Fibroblast of lung (primary cell): ENCODE results near the gene CRIP1. TPM values are rescaled to one million over a fixed set of nuclear protein-coding genes. Genes with fewer than 3 reads are reported as not detected.

Experiments
- DNase-seq, 2 donors: peaks; one replicate each; pipeline versions ENCODE4 v3.0.0 to v3.0.0-alpha.2; 2010; ENCODE audit warnings: low read depth in 2 of 2
- H2AFZ ChIP-seq: 2 replicates; pipeline ENCODE4 v1.5.1; 2012; ENCODE audit warnings: low read length, control low read depth, inconsistent platforms
- H3K27ac ChIP-seq: 2 replicates; pipeline ENCODE4 v1.5.1; 2011; ENCODE audit warnings: low read length, control low read depth; ENCODE audit not compliant: insufficient read depth
- H3K27me3 ChIP-seq: 2 replicates; pipeline ENCODE4 v1.5.1; 2011; ENCODE audit warnings: mild to moderate bottlenecking, low read length; ENCODE audit not compliant: control insufficient read depth, insufficient read depth
- H3K36me3 ChIP-seq: 2 replicates; pipeline ENCODE4 v1.5.1; 2011; ENCODE audit warnings: low read length; ENCODE audit not compliant: control insufficient read depth, insufficient read depth
- H3K4me1 ChIP-seq: 2 replicates; pipeline ENCODE4 v1.5.1; 2011; ENCODE audit warnings: low read length; ENCODE audit not compliant: control insufficient read depth, insufficient read depth; ENCODE audit errors: extremely low read depth
- H3K4me2 ChIP-seq: 2 replicates; pipeline ENCODE4 v1.5.1; 2011; ENCODE audit warnings: low read length, control low read depth; ENCODE audit not compliant: insufficient read depth; ENCODE audit errors: extremely low read depth
- H3K4me3 ChIP-seq, 4 experiments: fragments of 200-600 bp in 1 of 4; sonication (generic) in 1 of 4; replicated peaks in 1 of 4; 2 replicates each; pipeline ENCODE4 v1.5.1; 2011 to 2016; ENCODE audit warnings: low read length in 4 of 4, low read depth in 3 of 4, mild to moderate bottlenecking in 3 of 4, control low read depth in 2 of 4, inconsistent platforms in 1 of 4, mixed read lengths in 1 of 4; ENCODE audit not compliant: insufficient read depth in 1 of 4; ENCODE audit errors: control extremely low read depth in 1 of 4
- H3K79me2 ChIP-seq: 2 replicates; pipeline ENCODE4 v1.5.1; 2012; ENCODE audit warnings: mild to moderate bottlenecking, low read length, inconsistent platforms; ENCODE audit not compliant: control insufficient read depth, insufficient read depth
- H3K9ac ChIP-seq: 2 replicates; pipeline ENCODE4 v1.5.1; 2011; ENCODE audit warnings: mild to moderate bottlenecking, low read length, control low read depth; ENCODE audit not compliant: insufficient read depth
- H3K9me3 ChIP-seq: 2 replicates; pipeline ENCODE4 v1.5.1; 2012; ENCODE audit warnings: low read depth, low read length; ENCODE audit not compliant: control insufficient read depth, insufficient read depth
- H4K20me1 ChIP-seq: 2 replicates; pipeline ENCODE4 v1.5.1; 2011; ENCODE audit warnings: low read length; ENCODE audit not compliant: control insufficient read depth, insufficient read depth; ENCODE audit errors: extremely low read depth
- CTCF ChIP-seq, 2 donors: IDR thresholded peaks in 1 of 2; conservative IDR thresholded peaks in 1 of 2; 1 replicate in 1 of 2; 2 replicates in 1 of 2; pipeline ENCODE4 v1.5.1; 2011 to 2012; ENCODE audit warnings: low read length in 2 of 2, control low read depth in 1 of 2, inconsistent platforms in 1 of 2, low read depth in 1 of 2, mild to moderate bottlenecking in 1 of 2
- EZH2 ChIP-seq: IDR thresholded peaks from 2 replicates; pipeline ENCODE4 v1.5.1; 2012; ENCODE audit warnings: low read length, control low read depth, mild to moderate bottlenecking; ENCODE audit errors: missing control alignments
- polyA plus RNA-seq, 2 donors: library from polyadenylated mRNA; depleted of rRNA in 1 of 2; stranded (reverse) in 1 of 2; unstranded in 1 of 2; fragments of >200 nt; gene quantifications; 2 replicates each; pipeline ENCODE4 v1.2.1, GENCODE V29; 2011 to 2012; ENCODE audit warnings: missing spikeins in 1 of 2
- total RNA-seq: library from RNA; depleted of rRNA; stranded (reverse); fragments of >200 nt; gene quantifications from 2 replicates; pipeline ENCODE4 v1.2.1, GENCODE V29; 2014

CRIP1 gene
- total and polyA plus RNA-seq, 2 donors (not counting 1 experiment from before 2014, with no cell fraction given), result 2.5 to 3.0 TPM

DNA sequence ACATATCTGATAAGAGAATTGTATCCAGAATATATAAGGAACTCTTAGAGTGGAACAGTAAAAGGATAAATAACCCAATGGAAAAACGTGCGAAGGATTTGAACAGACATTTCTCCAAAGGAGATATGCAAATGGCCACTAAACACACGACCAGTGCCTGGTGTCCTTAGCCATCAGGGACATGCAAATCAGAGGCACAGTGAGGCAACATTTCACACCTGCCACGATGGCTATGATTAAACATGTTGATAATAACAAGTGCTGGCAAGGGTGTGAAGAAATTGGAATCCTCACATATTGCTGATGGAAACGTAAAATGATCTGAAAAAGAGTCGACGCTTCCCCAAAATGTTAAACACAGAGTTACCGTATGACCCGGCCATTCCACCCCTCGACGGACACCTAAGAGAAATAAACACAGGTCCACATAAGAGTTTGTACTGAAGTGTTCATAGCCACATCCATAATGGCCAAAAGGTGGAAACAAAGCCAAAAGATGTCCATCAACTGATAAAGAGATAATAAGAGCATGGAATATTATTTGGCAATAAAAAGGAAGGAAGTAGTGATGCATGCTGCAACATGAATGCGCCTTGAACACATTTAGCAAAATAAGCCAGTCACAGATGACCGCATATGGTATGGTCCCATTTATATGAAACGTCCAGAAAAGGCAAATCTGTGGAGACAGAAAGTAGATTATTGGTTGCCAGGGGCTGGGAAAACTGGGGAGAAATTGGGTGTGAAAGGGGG is 33.4 kb downstream of the CRIP1 start:
- H3K36me3 ChIP-seq, result no peaks in the 10 kb centered on the region
- no peak for TF ChIP-seq EZH2
- no peak for TF ChIP-seq CTCF (conservative IDR thresholded peaks at IDR 0.05 in 1 of 2, IDR thresholded peaks at IDR 0.05 in 1 of 2; ENCODE audit: low read depth in 1 of 2, low read length in 2 of 2)
- no peak overlapping the region for H3K4me3 ChIP-seq
- no peak overlapping the region for H2AFZ ChIP-seq
- no peaks in the 10 kb centered on the region for H3K9me3 ChIP-seq
- H4K20me1 ChIP-seq, result no peaks in the 10 kb centered on the region
- no peaks in the 10 kb centered on the region for H3K4me1 ChIP-seq
- no peaks in the 10 kb centered on the region for H3K79me2 ChIP-seq
- H3K27ac ChIP-seq, result no peak overlapping the region
- DNase-seq, result no peak
- peaks cover 8% of the 10 kb centered on the region for H3K27me3 ChIP-seq
- no peak overlapping the region for H3K9ac ChIP-seq
- H3K4me2 ChIP-seq, result no peak overlapping the region

DNA sequence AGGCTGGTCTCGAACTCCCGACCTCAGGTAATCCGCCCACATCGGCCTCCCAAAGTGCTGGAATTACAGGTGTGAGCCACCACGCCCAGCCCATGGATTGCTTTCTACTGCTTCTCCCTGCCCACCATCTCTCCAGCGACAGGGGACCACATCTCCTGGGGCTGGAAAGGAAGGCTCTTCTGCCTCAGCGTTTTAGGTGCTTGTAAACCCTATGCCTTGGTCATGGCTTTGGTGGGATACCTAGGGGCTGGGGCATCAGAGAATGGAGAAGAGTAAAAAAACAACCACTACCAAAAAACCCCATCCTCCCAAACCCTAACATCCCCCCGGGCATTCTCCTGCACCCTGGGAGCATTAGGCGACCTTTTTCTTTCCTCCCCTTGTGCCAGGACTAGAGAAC is 38.6 kb downstream of the CRIP1 start:
- no peaks in the 10 kb centered on the region for H3K79me2 ChIP-seq
- peaks cover 4% of the 10 kb centered on the region for H3K27me3 ChIP-seq
- no peaks in the 10 kb centered on the region for H3K9me3 ChIP-seq
- H3K4me1 ChIP-seq, result no peaks in the 10 kb centered on the region
- no peaks in the 10 kb centered on the region for H4K20me1 ChIP-seq
- TF ChIP-seq EZH2 (no peak), CTCF (conservative IDR thresholded peaks at IDR 0.05 in 1 of 2, IDR thresholded peaks at IDR 0.05 in 1 of 2; ENCODE audit: low read depth in 1 of 2, low read length in 2 of 2) (no peak)
- no peak overlapping the region for H3K4me3 ChIP-seq
- H2AFZ ChIP-seq, result no peak overlapping the region
- no peak overlapping the region for H3K4me2 ChIP-seq
- no peak overlapping the region for H3K27ac ChIP-seq
- DNase-seq, result no peak
- H3K36me3 ChIP-seq, result no peaks in the 10 kb centered on the region
- no peak overlapping the region for H3K9ac ChIP-seq

DNA sequence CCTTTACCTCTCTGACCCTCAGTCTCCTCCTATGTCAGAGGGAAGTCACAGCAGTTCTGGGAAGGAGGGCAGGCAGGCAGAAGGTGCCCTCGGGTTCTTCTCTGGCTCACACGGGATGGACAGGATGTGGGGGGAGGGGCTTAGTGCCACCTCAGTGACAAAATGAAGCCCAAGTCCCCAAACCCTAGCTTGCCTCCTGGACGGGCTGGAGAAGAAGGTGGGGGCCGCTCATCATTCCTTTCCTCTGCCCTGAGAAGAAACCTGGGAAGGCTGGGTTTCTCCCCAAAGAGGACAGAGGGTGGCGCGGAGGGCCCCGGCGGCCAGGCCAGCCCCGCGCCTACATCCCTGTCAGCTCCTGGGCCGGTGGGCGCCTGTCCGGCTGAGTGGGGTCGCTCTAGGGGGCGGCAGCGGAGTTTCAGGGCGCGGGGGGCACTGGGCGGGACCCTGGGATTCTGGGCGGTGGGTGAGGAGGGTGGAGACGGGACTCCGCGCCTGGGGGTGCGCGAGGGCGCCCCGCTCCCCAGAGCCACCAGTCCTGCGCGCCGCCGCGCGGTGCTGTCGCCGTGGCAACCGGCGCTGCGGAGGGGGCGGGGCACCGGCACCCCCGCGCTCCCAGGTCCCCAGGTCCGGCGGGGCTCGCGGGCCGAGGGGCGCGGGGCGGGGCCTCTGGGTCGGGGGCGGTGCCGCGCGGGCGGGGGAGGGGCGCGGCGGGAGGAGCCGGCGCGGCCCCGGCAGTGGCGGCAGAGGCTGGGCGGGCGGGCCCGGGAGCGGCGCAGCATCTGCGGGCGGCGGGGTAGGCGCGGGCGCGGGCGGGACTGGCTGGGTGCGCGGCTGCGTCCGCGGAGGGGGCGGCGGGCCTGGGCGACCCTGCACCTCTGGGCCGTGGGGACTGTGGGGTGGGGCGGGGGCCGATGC is 39.4 kb downstream of the CRIP1 start, which contains the start of gene TMEM121:
TMEM121 (plus strand) TSS at position 723 of the 915 bp plus-strand sequence. CDS start 2,252 bp downstream, outside the sequence.
- Histone ChIP-seq H3K79me2 (no peaks in the 10 kb centered on the region), H3K27ac (no peak within 1 kb of the TSS), H3K9me3 (no peaks in the 10 kb centered on the region), H3K9ac (no peak within 1 kb of the TSS), H4K20me1 (no peaks in the 10 kb centered on the region), H2AFZ (no peak within 1 kb of the TSS), H3K4me2 (peak within 1 kb of the TSS; percentile 59), H3K4me3 (peak within 1 kb of the TSS; percentile 28 to 65 (median 38)), H3K27me3 (peaks cover 4% of the 10 kb centered on the region), H3K4me1 (no peaks in the 10 kb centered on the region), H3K36me3 (no peaks in the 10 kb centered on the region)
- DNase-seq, result no peak
- peak; percentile 75 for TF ChIP-seq EZH2
- TF ChIP-seq CTCF (conservative IDR thresholded peaks at IDR 0.05 in 1 of 2, IDR thresholded peaks at IDR 0.05 in 1 of 2; ENCODE audit: low read depth in 1 of 2, low read length in 2 of 2), result no peak
